H9 (cell line): ENCODE measurements around the gene SGIP1. TPM values are rescaled to one million over a fixed set of nuclear protein-coding genes. Genes with fewer than 3 reads are reported as not detected.

Experiments used
- DNase-seq: peaks from one replicate; pipeline ENCODE4 v3.0.0-alpha.2; 2017
- H2AFZ ChIP-seq: one replicate; pipeline ENCODE4 v1.6.1; 2013; ENCODE audit warnings: mild to moderate bottlenecking, low read length, control low read depth, moderate library complexity
- H2AK5ac ChIP-seq: 2 replicates; pipeline ENCODE4 v1.6.1; 2013; ENCODE audit warnings: low read length, control low read depth, mixed read lengths; ENCODE audit not compliant: insufficient read length
- H2BK120ac ChIP-seq: one replicate; pipeline ENCODE4 v1.6.1; 2013; ENCODE audit warnings: low read depth, mild to moderate bottlenecking, low read length, control low read depth, inconsistent platforms; ENCODE audit not compliant: poor library complexity, severe bottlenecking
- H2BK12ac ChIP-seq: 2 replicates; pipeline ENCODE4 v1.6.1; 2013; ENCODE audit warnings: low read length, control low read depth, mixed read lengths, low read depth; ENCODE audit not compliant: insufficient read length
- H2BK15ac ChIP-seq: 2 replicates; pipeline ENCODE4 v1.6.1; 2013; ENCODE audit warnings: low read depth, low read length, control low read depth
- H2BK20ac ChIP-seq: one replicate; pipeline ENCODE4 v1.6.1; 2013; ENCODE audit warnings: low read depth, mild to moderate bottlenecking, low read length, control low read depth, inconsistent platforms; ENCODE audit not compliant: poor library complexity, severe bottlenecking
- H2BK5ac ChIP-seq: 2 replicates; pipeline ENCODE4 v1.6.1; 2013; ENCODE audit warnings: low read length, control low read depth, mixed read lengths; ENCODE audit not compliant: insufficient read length
- H3K14ac ChIP-seq: 2 replicates; pipeline ENCODE4 v1.6.1; 2013; ENCODE audit warnings: low read length, control low read depth; ENCODE audit not compliant: insufficient read depth
- H3K18ac ChIP-seq: 2 replicates; pipeline ENCODE4 v1.6.1; 2013; ENCODE audit warnings: low read depth, mild to moderate bottlenecking, mixed read lengths, low read length, control low read depth; ENCODE audit not compliant: insufficient read length
- H3K23ac ChIP-seq: 2 replicates; pipeline ENCODE4 v1.6.1; 2013; ENCODE audit warnings: low read length, control low read depth, mixed read lengths, low read depth; ENCODE audit not compliant: insufficient read length
- H3K23me2 ChIP-seq: 2 replicates; pipeline ENCODE4 v1.6.1; 2013; ENCODE audit warnings: low read depth, mild to moderate bottlenecking, mixed read lengths, low read length, control low read depth; ENCODE audit not compliant: insufficient read length, poor library complexity, severe bottlenecking
- H3K27ac ChIP-seq: 2 replicates; pipeline ENCODE4 v1.5.1; 2013; ENCODE audit warnings: low read length, control low read depth, mixed read lengths, low read depth; ENCODE audit not compliant: insufficient read length
- H3K27me3 ChIP-seq: 2 replicates; pipeline ENCODE4 v1.6.1; 2013; ENCODE audit warnings: low read length, control low read depth, inconsistent platforms; ENCODE audit not compliant: insufficient read depth
- H3K4ac ChIP-seq: 2 replicates; pipeline ENCODE4 v1.6.1; 2013; ENCODE audit warnings: low read depth, mild to moderate bottlenecking, control low read depth, inconsistent platforms, low read length, moderate library complexity
- H3K4me1 ChIP-seq: 2 replicates; pipeline ENCODE4 v1.6.1; 2013; ENCODE audit warnings: low read length, control low read depth, inconsistent platforms; ENCODE audit not compliant: insufficient read depth
- H3K4me2 ChIP-seq: 2 replicates; pipeline ENCODE4 v1.6.1; 2013; ENCODE audit warnings: low read length, control low read depth, mixed read lengths; ENCODE audit not compliant: insufficient read length, insufficient read depth
- H3K56ac ChIP-seq: 2 replicates; pipeline ENCODE4 v1.6.1; 2013; ENCODE audit warnings: low read depth, mild to moderate bottlenecking, mixed read lengths, low read length, control low read depth; ENCODE audit not compliant: insufficient read length
- H3K79me1 ChIP-seq: 2 replicates; pipeline ENCODE4 v1.6.1; 2013; ENCODE audit warnings: low read depth, mild to moderate bottlenecking, moderate library complexity, low read length, control low read depth, inconsistent platforms; ENCODE audit not compliant: insufficient read depth, poor library complexity, severe bottlenecking
- H3K79me2 ChIP-seq: 2 replicates; pipeline ENCODE4 v1.6.1; 2013; ENCODE audit warnings: low read length, control low read depth, inconsistent platforms; ENCODE audit not compliant: insufficient read depth
- H3K9ac ChIP-seq: 2 replicates; pipeline ENCODE4 v1.6.1; 2013; ENCODE audit warnings: low read length, control low read depth, mixed read lengths; ENCODE audit not compliant: insufficient read length; ENCODE audit errors: extremely low read depth
- H3K9me3 ChIP-seq: one replicate; pipeline ENCODE4 v1.6.1; 2013; ENCODE audit warnings: low read depth, low read length, inconsistent platforms; ENCODE audit not compliant: control insufficient read depth
- H3T11ph ChIP-seq: one replicate; pipeline ENCODE4 v1.6.1; 2013; ENCODE audit warnings: mild to moderate bottlenecking, low read length, control low read depth, inconsistent platforms
- H4K20me1 ChIP-seq: one replicate; pipeline ENCODE4 v1.6.1; 2013; ENCODE audit not compliant: control insufficient read depth, insufficient read length, insufficient read depth
- H4K5ac ChIP-seq: 2 replicates; pipeline ENCODE4 v1.6.1; 2013; ENCODE audit warnings: low read depth, mild to moderate bottlenecking, mixed read lengths, low read length, control low read depth; ENCODE audit not compliant: insufficient read length
- H4K8ac ChIP-seq: replicated peaks from 2 replicates; pipeline ENCODE4 v1.6.1; 2013; ENCODE audit warnings: low read length, control low read depth, mixed read lengths, low read depth; ENCODE audit not compliant: insufficient read length
- H4K91ac ChIP-seq: 2 replicates; pipeline ENCODE4 v1.6.1; 2013; ENCODE audit warnings: low read depth, mild to moderate bottlenecking, moderate library complexity, mixed read lengths, low read length, control low read depth; ENCODE audit not compliant: insufficient read length
- H3K27ac Mint-ChIP-seq, 3 experiments: 2 replicates in 2 of 3; 3 replicates in 1 of 3; pipeline ENCODE4 v1.8.0; 2020 to 2021; ENCODE audit warnings: mixed read lengths in 3 of 3, mild to moderate bottlenecking in 1 of 3, moderate library complexity in 1 of 3
- H3K27me3 Mint-ChIP-seq: 2 replicates; pipeline ENCODE4 v1.8.0; 2021; ENCODE audit warnings: low read depth, mild to moderate bottlenecking, moderate library complexity, mixed read lengths
- H3K36me3 Mint-ChIP-seq, 3 experiments: 2 replicates in 2 of 3; 3 replicates in 1 of 3; pipeline ENCODE4 v1.8.0; 2020 to 2021; ENCODE audit warnings: low read depth in 3 of 3, mixed read lengths in 3 of 3; ENCODE audit not compliant: insufficient read depth in 1 of 3
- H3K4me1 Mint-ChIP-seq, 2 experiments: 2 replicates each; pipeline ENCODE4 v1.8.0; 2020; ENCODE audit warnings: mixed read lengths in 2 of 2
- H3K4me3 Mint-ChIP-seq, 2 experiments: 2 replicates in 1 of 2; 3 replicates in 1 of 2; pipeline ENCODE4 v1.8.0; 2020 to 2021; ENCODE audit warnings: mild to moderate bottlenecking in 2 of 2, mixed read lengths in 2 of 2, moderate library complexity in 1 of 2
- H3K9me3 Mint-ChIP-seq, 2 experiments: 2 replicates in 1 of 2; 3 replicates in 1 of 2; pipeline ENCODE4 v1.8.0; 2020; ENCODE audit warnings: mild to moderate bottlenecking in 2 of 2, mixed read lengths in 2 of 2, moderate library complexity in 1 of 2
- CTCF ChIP-seq: fragments of 200-600 bp; sonication (generic); conservative IDR thresholded peaks from 3 replicates; pipeline ENCODE4 v1.8.0; 2021; ENCODE audit warnings: antibody characterized with exemption, mild to moderate bottlenecking
- WGBS: extraction: QIAGEN DNeasy Blood & Tissue Kit; methylation state at CpG from one replicate; pipeline ENCODE4 v1.1.7; 2013; ENCODE audit warnings: missing lambda C conversion rate, low lambda C conversion rate, mixed read lengths; ENCODE audit not compliant: insufficient read length; ENCODE audit errors: extremely low coverage; 5-methylcytosine and 5-hydroxymethylcytosine counted together
- total RNA-seq: library from RNA; stranded (reverse); gene quantifications from 2 replicates; pipeline ENCODE4 v1.2.1, GENCODE V29; 2021

SGIP1 gene
- total RNA-seq, 1 experiment from 2014 or later: 1.5 TPM

GRCh38 chr1:66521721-66522365, 12.1 kb upstream of the SGIP1 start:
- no peaks in the 10 kb centered on the region for H3K79me1 ChIP-seq
- H3T11ph ChIP-seq: no peak overlapping the region
- H4K91ac ChIP-seq: no peak overlapping the region
- no peak overlapping the region for H2AK5ac ChIP-seq
- H3K4me2 ChIP-seq: no peak overlapping the region
- H3K27me3 Mint-ChIP-seq: no peaks in the 10 kb centered on the region; the same call in none of the 2 replicates
- no peak overlapping the region for H2AFZ ChIP-seq
- H3K4me1 Mint-ChIP-seq: no peaks in the 10 kb centered on the region
- H3K23ac ChIP-seq: no peak overlapping the region
- DNase-seq: no peak
- no peak overlapping the region for H2BK12ac ChIP-seq
- H3K56ac ChIP-seq: no peak overlapping the region
- H3K27ac ChIP-seq: no peak overlapping the region
- no peak for TF ChIP-seq CTCF
- H2BK15ac ChIP-seq: no peak overlapping the region
- H4K5ac ChIP-seq: no peak overlapping the region
- no peaks in the 10 kb centered on the region for H3K79me2 ChIP-seq
- H3K27ac Mint-ChIP-seq: no peak overlapping the region
- no peak overlapping the region for H2BK5ac ChIP-seq
- no peaks in the 10 kb centered on the region for H3K23me2 ChIP-seq
- no CpG with 5 or more reads among the region's 3 CpGs for WGBS
- no peak overlapping the region for H2BK20ac ChIP-seq
- no peak overlapping the region for H3K18ac ChIP-seq
- H3K27me3 ChIP-seq: no peaks in the 10 kb centered on the region
- no peak overlapping the region for H3K4ac ChIP-seq
- H3K4me1 ChIP-seq: no peaks in the 10 kb centered on the region
- no peak overlapping the region for H4K8ac ChIP-seq
- no peaks in the 10 kb centered on the region for H4K20me1 ChIP-seq
- H3K9ac ChIP-seq: no peak overlapping the region
- no peaks in the 10 kb centered on the region for H3K9me3 ChIP-seq
- no peak overlapping the region for H3K4me3 Mint-ChIP-seq
- no peaks in the 10 kb centered on the region for H3K9me3 Mint-ChIP-seq
- no peaks in the 10 kb centered on the region for H3K36me3 Mint-ChIP-seq
- no peak overlapping the region for H3K14ac ChIP-seq
- no peak overlapping the region for H2BK120ac ChIP-seq
